Upper lobe of left lung (tissue), 6 donors: ENCODE measurements around the gene KAZN. TPM values are rescaled to one million over a fixed set of nuclear protein-coding genes. Genes with fewer than 3 reads are reported as not detected.

ENCODE experiments used
- ATAC-seq, 2 donors: fragments of 200-7000 bp; cut with Tn5 transposase; one replicate each; pipeline ENCODE4 v1.9.1; 2022; ENCODE audit warnings: mild to moderate bottlenecking in 2 of 2, moderate library complexity in 2 of 2; ENCODE audit not compliant: low FRiP score in 2 of 2
- DNase-seq, 2 donors: peaks; one replicate each; pipeline ENCODE4 v3.0.0-alpha.2; 2019 to 2020
- H3K27ac ChIP-seq, 4 donors: fragments of 200-600 bp; sonication (generic); one replicate each; pipeline ENCODE4 v1.5.1; 2016 to 2019
- H3K27me3 ChIP-seq, 4 donors: fragments of 200-600 bp; sonication (generic); one replicate each; pipeline ENCODE4 v1.5.1; 2017 to 2019
- H3K36me3 ChIP-seq, 4 donors: fragments of 200-600 bp; sonication (generic); one replicate each; pipeline ENCODE4 v1.5.1; 2016 to 2019
- H3K4me1 ChIP-seq, 4 donors: fragments of 200-600 bp; sonication (generic); one replicate each; pipeline ENCODE4 v1.5.1; 2018 to 2019
- H3K4me3 ChIP-seq, 4 donors: fragments of 200-600 bp; sonication (generic); one replicate each; pipeline ENCODE4 v1.5.1; 2017 to 2019; ENCODE audit warnings: mild to moderate bottlenecking in 2 of 4, moderate library complexity in 1 of 4
- H3K9me3 ChIP-seq, 4 donors: fragments of 200-600 bp; sonication (generic); one replicate each; pipeline ENCODE4 v1.5.1; 2018 to 2019
- CTCF ChIP-seq, 6 experiments: fragments of 450-650 bp in 4 of 6; fragments of 200-600 bp in 2 of 6; sonication (generic) in 2 of 6; IDR thresholded peaks; one replicate each; pipeline ENCODE4 v1.5.1; 2016 to 2019; ENCODE audit warnings: antibody characterized with exemption in 6 of 6
- EP300 ChIP-seq, 4 donors: sonication (generic); formaldehyde crosslinking; IDR thresholded peaks; one replicate each; pipeline ENCODE4 v1.5.1; 2017; ENCODE audit warnings: antibody characterized with exemption in 4 of 4, control low read depth in 2 of 4
- POLR2A ChIP-seq, 4 donors: fragments of 450-650 bp; IDR thresholded peaks; one replicate each; pipeline ENCODE4 v1.5.1; 2016 to 2017; ENCODE audit warnings: antibody characterized with exemption in 4 of 4, mild to moderate bottlenecking in 2 of 4
- POLR2AphosphoS5 ChIP-seq, 2 donors: sonication (generic); formaldehyde crosslinking; IDR thresholded peaks; one replicate each; pipeline ENCODE4 v1.5.1; 2017; ENCODE audit warnings: antibody characterized with exemption in 2 of 2
- WGBS, 2 donors: methylation state at CpG; one replicate each; pipeline ENCODE4 v1.1.5; 2017 to 2018; 5-methylcytosine and 5-hydroxymethylcytosine counted together
- total RNA-seq, 6 donors: library from RNA; depleted of rRNA in 4 of 6; stranded (reverse); fragments of >200 nt in 4 of 6; gene quantifications; one replicate each; pipeline versions ENCODE4 v1.1.0 to v1.2.1, GENCODE V29; 2016 to 2021
- donor health status: DM: no; HTN: no; CAD: no; lungs with moderate emphysema.
- donor health status: DM: no; HTN: yes; CAD: no; lungs with severe emphysema.

KAZN gene
- total RNA-seq, 6 donors from 2014 or later = 11.5 to 30.0 (median 17.6) TPM

- no peaks in the 10 kb centered on the region for H3K27me3 ChIP-seq
- ATAC-seq (no peak), DNase-seq (no peak)
- TF ChIP-seq CTCF (IDR thresholded peaks at IDR 0.05) = no peak
- no peaks in the 10 kb centered on the region for H3K9me3 ChIP-seq
- 87 to 91% methylated on average over 5 of the region's 5 CpGs for WGBS, 2 donors
- no peak overlapping the region for H3K27ac ChIP-seq
- H3K36me3 ChIP-seq = no peaks in the 10 kb centered on the region
- no peak overlapping the region for H3K4me3 ChIP-seq
- no peaks in the 10 kb centered on the region for H3K4me1 ChIP-seq
Measured at GRCh38 chr1:14781811-14782210, 183.3 kb downstream of the KAZN start.

GRCh38 chr1:14782741-14783591 is 184.5 kb downstream of the KAZN start:
- 64 to 68% methylated on average over 8 of the region's 8 CpGs for WGBS, 2 donors
- no peak for ATAC-seq

GRCh38 chr1:14783592-14783886 is 185.1 kb downstream of the KAZN start:
- WGBS, 2 donors = 94% methylated on average over 7 of the region's 7 CpGs

More at GRCh38 chr1:14782741-14783591, 184.5 kb downstream of the KAZN start:
- Histone ChIP-seq H3K9me3 (no peaks in the 10 kb centered on the region), H3K27me3 (no peaks in the 10 kb centered on the region), H3K4me1 (no peaks in the 10 kb centered on the region), H3K27ac (no peak overlapping the region), H3K4me3 (no peak overlapping the region), H3K36me3 (no peaks in the 10 kb centered on the region)
- DNase-seq = no peak
- no peak for TF ChIP-seq POLR2A (IDR thresholded peaks at IDR 0.05)

GRCh38 chr1:14784790-14785773 is 186.6 kb downstream of the KAZN start:
- Histone ChIP-seq H3K9me3 (no peaks in the 10 kb centered on the region), H3K27me3 (no peaks in the 10 kb centered on the region), H3K4me1 (no peaks in the 10 kb centered on the region), H3K27ac (no peak overlapping the region), H3K4me3 (no peak overlapping the region), H3K36me3 (no peaks in the 10 kb centered on the region)
- 87 to 91% methylated on average over 16 of the region's 16 CpGs for WGBS, 2 donors
- no peak for ATAC-seq
- DNase-seq = no peak
- TF ChIP-seq POLR2A (IDR thresholded peaks at IDR 0.05) = no peak
- no peak for TF ChIP-seq POLR2AphosphoS5 (IDR thresholded peaks at IDR 0.05)
- no peak for TF ChIP-seq CTCF (IDR thresholded peaks at IDR 0.05)
- TF ChIP-seq EP300 (IDR thresholded peaks at IDR 0.05) = no peak

More at GRCh38 chr1:14783592-14783886, 185.1 kb downstream of the KAZN start:
- H3K27me3 ChIP-seq = no peaks in the 10 kb centered on the region
- ATAC-seq (no peak), DNase-seq (no peak)
- no peak overlapping the region for H3K27ac ChIP-seq
- TF ChIP-seq POLR2A (IDR thresholded peaks at IDR 0.05) (no peak), CTCF (IDR thresholded peaks at IDR 0.05) (no peak), EP300 (IDR thresholded peaks at IDR 0.05) (no peak), POLR2AphosphoS5 (IDR thresholded peaks at IDR 0.05) (no peak)
- no peaks in the 10 kb centered on the region for H3K4me1 ChIP-seq
- no peaks in the 10 kb centered on the region for H3K36me3 ChIP-seq
- H3K4me3 ChIP-seq = no peak overlapping the region
- H3K9me3 ChIP-seq = no peaks in the 10 kb centered on the region

GRCh38 chr1:14786109-14786675 is 187.7 kb downstream of the KAZN start:
- Histone ChIP-seq H3K27ac (no peak overlapping the region), H3K4me3 (no peak overlapping the region), H3K36me3 (no peaks in the 10 kb centered on the region), H3K4me1 (no peaks in the 10 kb centered on the region), H3K9me3 (no peaks in the 10 kb centered on the region), H3K27me3 (no peaks in the 10 kb centered on the region)
- ATAC-seq (no peak), DNase-seq (no peak)
- TF ChIP-seq POLR2A (IDR thresholded peaks at IDR 0.05) (no peak), POLR2AphosphoS5 (IDR thresholded peaks at IDR 0.05) (no peak), EP300 (IDR thresholded peaks at IDR 0.05) (no peak), CTCF (IDR thresholded peaks at IDR 0.05) (no peak)
- WGBS, 2 donors = 79 to 87% methylated on average over 9 of the region's 9 CpGs
